Heart right ventricle (tissue), 16 donors: Measurements from ENCODE around the gene OSBPL1A. TPM values are rescaled to one million over a fixed set of nuclear protein-coding genes. Genes with fewer than 3 reads are reported as not detected.

Source experiments
- ATAC-seq, 8 donors: fragments of 200-7000 bp; cut with Tn5 transposase; one replicate each; pipeline ENCODE4 v1.9.1; 2020; ENCODE audit warnings: mild to moderate bottlenecking in 8 of 8, moderate library complexity in 8 of 8, moderate number of reproducible peaks in 1 of 8
- DNase-seq, 2 donors: peaks; one replicate each; pipeline ENCODE4 v3.0.0-alpha.2; 2020
- H3K27ac ChIP-seq, 10 donors: fragments of 200-600 bp; sonication (generic) in 2 of 10; one replicate each; pipeline versions ENCODE4 v1.5.0 to v1.8.0; 2020 to 2022; ENCODE audit warnings: mild to moderate bottlenecking in 3 of 10
- H3K27me3 ChIP-seq, 7 donors: fragments of 200-600 bp; one replicate each; pipeline ENCODE4 v1.8.0; 2021 to 2022; ENCODE audit warnings: mild to moderate bottlenecking in 2 of 7
- H3K36me3 ChIP-seq, 9 donors: fragments of 200-600 bp; sonication (generic) in 1 of 9; one replicate each; pipeline versions ENCODE4 v1.5.0 to v1.8.0; 2020 to 2022; ENCODE audit warnings: mild to moderate bottlenecking in 2 of 9
- H3K4me1 ChIP-seq, 9 donors: fragments of 200-600 bp; sonication (generic) in 1 of 9; one replicate each; pipeline versions ENCODE4 v1.5.0 to v1.8.0; 2020 to 2022; ENCODE audit warnings: mild to moderate bottlenecking in 4 of 9
- H3K4me3 ChIP-seq, 10 donors: fragments of 200-600 bp; sonication (generic) in 2 of 10; one replicate each; pipeline versions ENCODE4 v1.5.0 to v1.8.0; 2020 to 2022; ENCODE audit warnings: mild to moderate bottlenecking in 7 of 10, moderate library complexity in 2 of 10
- H3K9me3 ChIP-seq, 11 donors: fragments of 200-600 bp in 10 of 11; sonication (generic) in 2 of 11; one replicate each; pipeline versions ENCODE4 v1.5.0 to v1.8.0; 2013 to 2022; ENCODE audit warnings: mild to moderate bottlenecking in 2 of 11, control low read depth in 1 of 11, moderate library complexity in 1 of 11
- WGBS, 2 donors: extraction: QIAGEN DNeasy Blood & Tissue Kit; methylation state at CpG; one replicate each; pipeline ENCODE4 v1.1.7; 2013; ENCODE audit warnings: inconsistent platforms in 1 of 2; 5-methylcytosine and 5-hydroxymethylcytosine counted together
- intact Hi-C, 10 donors: fragments of 100-400 bp; cut with DNase I; formaldehyde crosslinking; loops; one replicate each; pipeline versions ENCODE4 v1.11.1 to v1.14.2; 2022
- polyA plus RNA-seq, 2 donors: library from polyadenylated mRNA; stranded (reverse); fragments of 200-250 nt; gene quantifications; one replicate each; pipeline ENCODE4 v1.2.3, GENCODE V29; 2013
- total RNA-seq, 10 donors: library from RNA; stranded (reverse); fragmentation: NEBNext Ultra II Directional in 3 of 10; extraction: Animal tissue kit (Norgen Biotek cat#: 25700) in 3 of 10; gene quantifications; one replicate each; pipeline versions ENCODE4 v1.2.1 to v1.2.4, GENCODE V29; 2021 to 2023
- TF ChIP-seq, protein P1 (sequence below), 9 donors: fragments of 200-600 bp; sonication (generic) in 2 of 9; IDR thresholded peaks; one replicate each; pipeline versions ENCODE4 v1.5.0 to v1.8.0; 2021 to 2022; ENCODE audit warnings: antibody characterized with exemption in 9 of 9, mild to moderate bottlenecking in 5 of 9, moderate library complexity in 1 of 9
- donor health status: Arrhythmogenic right ventricular cardiomyopathy.
- donor health status: ischemic (EF 13 %, LVEDD 7.1; RV severe dilation, severe dysfunction).
- donor health status: healthy with polysubstance abuse.
- donor health status: DM: no; HTN: yes; CAD: no.
- donor health status: DM: no; HTN: no; CAD: no.
- donor health status: ischemic (EF 25% LVEDD 6.9; RV normal size, moderate dysfunction).
- donor health status: ischemic (EF 25% LVEDD 5.7; RV mildly dilated, moderate dysfunction).
- donor health status: healthy.
- donor health status: DM: yes; HTN: yes; CAD: no.
- donor health status: Ischemic cardiomyopathy.
- donor health status: ischemic (EF 35%, LVEDD 5.7; RV mildly dilated, moderate dysfunction).
- donor health status: nonischemic (EF 11% LVEDD 7.7; RV severe dilation, severe dysfunction).
- donor health status: DM: yes; HTN: yes; CAD: no.
- donor health status: PGD.
- donor health status: ischemic (EF 29% LVEDD 5.4; RV normal size, mild dysfunction).
- donor health status: nonischemic (EF 23%, LVEDD 6.1; RV moderate dilation, normal function).

The OSBPL1A gene
- total and polyA plus RNA-seq, 12 donors, result 26.5 to 85.6 (median 61.0) TPM

- no peak for ATAC-seq
- Histone ChIP-seq H3K4me3 (no peak overlapping the region), H3K27me3 (no peaks in the 10 kb centered on the region), H3K9me3 (no peaks in the 10 kb centered on the region), H3K27ac (no peak overlapping the region), H3K36me3 (no peaks in the 10 kb centered on the region), H3K4me1 (peaks cover 7 to 26% (median 16%) of the 10 kb centered on the region in 9 donors)
- intact Hi-C loops, result no loop called here
- no peak for DNase-seq
- WGBS, 2 donors, result 69 to 88% methylated on average over 6 of the region's 6 CpGs
- TF ChIP-seq, protein P1, sequence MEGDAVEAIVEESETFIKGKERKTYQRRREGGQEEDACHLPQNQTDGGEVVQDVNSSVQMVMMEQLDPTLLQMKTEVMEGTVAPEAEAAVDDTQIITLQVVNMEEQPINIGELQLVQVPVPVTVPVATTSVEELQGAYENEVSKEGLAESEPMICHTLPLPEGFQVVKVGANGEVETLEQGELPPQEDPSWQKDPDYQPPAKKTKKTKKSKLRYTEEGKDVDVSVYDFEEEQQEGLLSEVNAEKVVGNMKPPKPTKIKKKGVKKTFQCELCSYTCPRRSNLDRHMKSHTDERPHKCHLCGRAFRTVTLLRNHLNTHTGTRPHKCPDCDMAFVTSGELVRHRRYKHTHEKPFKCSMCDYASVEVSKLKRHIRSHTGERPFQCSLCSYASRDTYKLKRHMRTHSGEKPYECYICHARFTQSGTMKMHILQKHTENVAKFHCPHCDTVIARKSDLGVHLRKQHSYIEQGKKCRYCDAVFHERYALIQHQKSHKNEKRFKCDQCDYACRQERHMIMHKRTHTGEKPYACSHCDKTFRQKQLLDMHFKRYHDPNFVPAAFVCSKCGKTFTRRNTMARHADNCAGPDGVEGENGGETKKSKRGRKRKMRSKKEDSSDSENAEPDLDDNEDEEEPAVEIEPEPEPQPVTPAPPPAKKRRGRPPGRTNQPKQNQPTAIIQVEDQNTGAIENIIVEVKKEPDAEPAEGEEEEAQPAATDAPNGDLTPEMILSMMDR (IDR thresholded peaks at IDR 0.05), result no peak
Measured at GRCh38 chr18:24209558-24209957, 188.1 kb downstream of the OSBPL1A start.

DNA sequence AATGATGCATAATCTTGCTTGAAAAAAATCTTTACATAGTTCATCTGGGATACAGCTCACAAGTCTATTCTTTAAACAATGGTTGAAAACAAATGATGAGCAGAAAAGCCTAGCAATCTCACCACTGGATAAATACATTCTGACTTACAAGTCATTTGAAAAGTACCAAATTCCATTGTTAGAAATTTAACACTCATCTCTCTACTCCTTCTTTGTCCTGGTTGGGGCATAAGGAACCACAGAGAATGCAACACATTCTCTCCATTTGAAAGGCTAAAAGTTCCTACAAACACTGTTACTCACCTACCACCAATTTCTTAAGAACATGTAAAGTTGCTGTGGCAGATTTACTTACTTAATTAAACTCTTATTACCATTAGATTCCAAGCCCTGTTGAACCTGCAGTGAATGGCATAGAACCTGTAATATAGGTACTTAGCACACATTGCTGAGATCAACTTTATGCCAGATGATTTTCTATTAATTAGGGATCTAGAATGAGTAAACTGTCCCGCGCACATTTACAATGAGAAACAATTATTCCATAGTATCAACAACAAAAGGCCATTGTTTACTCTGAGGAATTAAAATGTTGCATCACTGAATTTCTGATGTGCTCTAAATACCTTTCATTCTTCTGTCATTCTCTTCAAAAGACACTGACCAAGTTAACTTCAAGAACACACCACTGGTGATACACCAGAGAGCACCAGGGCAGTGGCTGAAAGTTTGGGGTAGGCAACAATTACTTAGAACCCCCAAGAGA is 189.2 kb downstream of the OSBPL1A start:
- Histone ChIP-seq H3K9me3 (no peaks in the 10 kb centered on the region), H3K4me1 (peaks cover 0 to 15% (median 5%) of the 10 kb centered on the region in 9 donors), H3K27ac (no peak overlapping the region), H3K36me3 (no peaks in the 10 kb centered on the region), H3K27me3 (no peaks in the 10 kb centered on the region), H3K4me3 (no peak overlapping the region)
- TF ChIP-seq, protein P1 (IDR thresholded peaks at IDR 0.05), result no peak
- DNase-seq (no peak), ATAC-seq (no peak)
- WGBS, 2 donors, result 46 to 71% methylated on average over 2 of the region's 2 CpGs
- intact Hi-C loops, result no loop called here

GRCh38 chr18:24204904-24205303 is 192.7 kb downstream of the OSBPL1A start:
- no peak overlapping the region for H3K27ac ChIP-seq
- ATAC-seq, result no peak

More at GRCh38 chr18:24204904-24205303, 192.7 kb downstream of the OSBPL1A start:
- Histone ChIP-seq H3K4me1 (peaks cover 0 to 28% (median 14%) of the 10 kb centered on the region in 9 donors), H3K36me3 (no peaks in the 10 kb centered on the region), H3K4me3 (no peak overlapping the region), H3K9me3 (no peaks in the 10 kb centered on the region), H3K27me3 (no peaks in the 10 kb centered on the region)
- intact Hi-C loops, result loop anchor here in 1 of 10 donors (5.0 kb wide), 1 partner anchor 67 kb away; no protein-coding TSS in a partner anchor
- DNase-seq, result no peak
- TF ChIP-seq, protein P1 (IDR thresholded peaks at IDR 0.05), result no peak
- WGBS, 2 donors, result 92 to 94% methylated on average over 3 of the region's 3 CpGs
